ENCODE measurements around the gene GUCY1A2.
"Not testable (repeated sequence)": the region's sequence is repeated elsewhere in the genome, so short reads cannot be mapped to it uniquely, and the experiment has no call there.

GUCY1A2 gene

GRCh38 chr11:106828576-106828975, 189.7 kb downstream of the GUCY1A2 start:
- no peak for DNase-seq

GRCh38 chr11:106827687-106828086, 190.6 kb downstream of the GUCY1A2 start:
- no peak for DNase-seq

- DNase-seq: not testable (repeated sequence)
Observed at GRCh38 chr11:106826558-106826957, 191.7 kb downstream of the GUCY1A2 start.

- no peak for DNase-seq
Observed at GRCh38 chr11:106821826-106822225, 196.4 kb downstream of the GUCY1A2 start.

- no peak for DNase-seq
Observed at GRCh38 chr11:106821291-106821690, 197.0 kb downstream of the GUCY1A2 start.

- DNase-seq: no peak
Observed at GRCh38 chr11:106818443-106818842, 199.8 kb downstream of the GUCY1A2 start.

GRCh38 chr11:106815209-106815608, 203.1 kb downstream of the GUCY1A2 start:
- no peak for DNase-seq

- no peak for DNase-seq
Observed at GRCh38 chr11:106813806-106814205, 204.5 kb downstream of the GUCY1A2 start.

GRCh38 chr11:106794058-106794457, 224.2 kb downstream of the GUCY1A2 start:
- DNase-seq: no peak

GRCh38 chr11:106789406-106789805, 228.9 kb downstream of the GUCY1A2 start:
- DNase-seq: no peak

- DNase-seq: no peak
Observed at GRCh38 chr11:106787454-106787853, 230.8 kb downstream of the GUCY1A2 start.

GRCh38 chr11:106785913-106786650, 232.2 kb downstream of the GUCY1A2 start:
- DNase-seq: no peak

GRCh38 chr11:106777302-106777701, 241.0 kb downstream of the GUCY1A2 start:
- DNase-seq: not testable (repeated sequence)

GRCh38 chr11:106770489-106771085, 247.7 kb downstream of the GUCY1A2 start:
- DNase-seq: no peak

- DNase-seq: no peak
Observed at GRCh38 chr11:106765469-106766258, 252.6 kb downstream of the GUCY1A2 start.

- no peak for DNase-seq
Observed at GRCh38 chr11:106763501-106763900, 254.8 kb downstream of the GUCY1A2 start.

GRCh38 chr11:106761745-106762144, 256.5 kb downstream of the GUCY1A2 start:
- no peak for DNase-seq

- DNase-seq: no peak
Observed at GRCh38 chr11:106761240-106761639, 257.0 kb downstream of the GUCY1A2 start.

- DNase-seq: no peak
Observed at GRCh38 chr11:106748059-106748458, 270.2 kb downstream of the GUCY1A2 start.

GRCh38 chr11:106745941-106746340, 272.3 kb downstream of the GUCY1A2 start:
- DNase-seq: no peak

- no peak for DNase-seq
Observed at GRCh38 chr11:106733635-106734034, 284.6 kb downstream of the GUCY1A2 start.

- no peak for DNase-seq
Observed at GRCh38 chr11:106728859-106729258, 289.4 kb downstream of the GUCY1A2 start.

- no peak for DNase-seq
Observed at GRCh38 chr11:106728379-106728778, 289.9 kb downstream of the GUCY1A2 start.

- no peak for DNase-seq
Observed at GRCh38 chr11:106727256-106727655, 291.0 kb downstream of the GUCY1A2 start.
